Daoy (cell line): Measurements from ENCODE around the gene CAMK1G. TPM values are rescaled to one million over a fixed set of nuclear protein-coding genes. Genes with fewer than 3 reads are reported as not detected.

Source experiments
- DNase-seq: peaks from one replicate; pipeline ENCODE4 v3.0.0-alpha.2; 2015; ENCODE audit warnings: low read depth
- total RNA-seq: library from RNA; depleted of rRNA; stranded (reverse); fragments of >200 nt; shearing (Covaris generic); gene quantifications from 2 replicates; pipeline ENCODE4 v1.2.3, GENCODE V29; 2014

CAMK1G gene
- total RNA-seq, 1 experiment from 2014 or later, result not detected

DNA sequence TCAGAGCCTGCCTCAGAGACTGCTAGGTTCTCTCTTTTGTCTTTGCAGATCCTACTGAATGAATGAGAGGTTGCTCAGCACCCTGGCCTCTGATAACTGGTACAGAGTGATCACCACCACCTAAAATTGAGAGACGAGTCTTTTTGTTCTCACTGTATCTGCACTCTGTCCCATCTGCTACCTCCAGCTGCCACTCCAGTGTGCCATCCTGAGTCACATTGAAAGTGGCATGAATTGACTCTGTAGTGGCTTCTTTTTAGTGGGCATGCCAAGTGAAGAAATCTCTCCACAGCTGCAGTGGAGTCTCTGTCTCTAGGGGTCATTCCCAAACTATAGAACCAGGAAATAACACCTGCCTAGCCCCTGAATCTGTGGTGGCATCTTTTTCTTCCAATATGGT is 14.7 kb downstream of the CAMK1G start:
- no peak for DNase-seq

DNA sequence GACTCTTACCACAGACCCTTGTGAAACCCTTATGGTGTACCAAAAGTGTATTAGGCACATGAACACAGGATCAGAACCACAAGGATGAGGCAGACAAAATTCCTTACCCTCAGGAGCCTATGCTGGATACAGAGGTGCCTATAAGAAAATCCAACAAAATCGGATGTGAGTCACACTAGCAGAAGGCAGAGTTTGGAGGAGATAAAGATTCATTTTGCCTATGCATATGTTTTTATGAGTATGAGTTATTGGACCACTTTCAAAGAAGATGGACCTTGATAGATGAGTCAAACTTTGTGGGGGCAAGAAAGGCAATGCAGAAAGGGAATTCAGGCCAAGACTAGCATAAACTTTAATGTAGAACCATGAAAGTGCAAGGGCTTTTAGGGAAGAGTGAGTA is 17.0 kb downstream of the CAMK1G start:
- DNase-seq, result peak; percentile 18

DNA sequence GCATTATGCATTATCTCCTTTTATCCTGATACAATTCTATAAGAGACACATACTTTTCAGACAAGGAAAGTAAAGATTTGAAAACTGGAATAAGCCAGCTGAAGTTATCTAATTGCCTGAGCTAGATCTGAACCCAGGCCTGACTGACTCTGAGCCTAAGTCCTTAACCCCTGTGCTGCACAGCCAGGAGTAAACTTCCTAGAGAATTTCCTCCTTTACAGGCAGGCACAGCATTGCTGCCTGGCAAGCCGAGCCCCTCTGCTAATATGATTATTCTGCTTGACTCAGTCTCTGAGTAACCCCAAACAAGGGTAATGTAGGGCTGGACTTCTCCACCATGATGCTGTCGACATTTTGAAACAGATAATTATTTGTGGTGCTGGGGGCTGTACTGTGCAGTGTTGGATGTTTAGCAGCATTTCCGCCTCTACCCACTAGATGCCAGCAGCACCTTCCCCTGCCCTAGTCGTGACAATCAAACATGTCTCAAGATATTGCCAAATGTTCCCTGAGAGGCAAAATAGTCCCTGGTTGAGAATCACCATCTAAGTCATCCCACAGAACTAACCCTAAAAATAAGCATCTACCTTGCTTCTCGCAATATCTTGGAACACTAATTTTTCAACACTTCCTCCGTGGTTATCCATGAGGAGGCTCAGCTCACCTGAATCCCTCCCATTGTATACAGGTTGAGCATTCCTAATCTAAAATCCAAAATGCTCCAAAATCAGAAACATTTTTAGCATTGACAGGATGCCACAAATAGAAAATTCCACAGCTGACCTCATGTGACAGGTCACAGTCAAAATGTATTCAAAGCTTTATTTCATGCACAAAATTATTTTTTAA is 18.5 kb downstream of the CAMK1G start:
- DNase-seq, result peak; percentile 51

DNA sequence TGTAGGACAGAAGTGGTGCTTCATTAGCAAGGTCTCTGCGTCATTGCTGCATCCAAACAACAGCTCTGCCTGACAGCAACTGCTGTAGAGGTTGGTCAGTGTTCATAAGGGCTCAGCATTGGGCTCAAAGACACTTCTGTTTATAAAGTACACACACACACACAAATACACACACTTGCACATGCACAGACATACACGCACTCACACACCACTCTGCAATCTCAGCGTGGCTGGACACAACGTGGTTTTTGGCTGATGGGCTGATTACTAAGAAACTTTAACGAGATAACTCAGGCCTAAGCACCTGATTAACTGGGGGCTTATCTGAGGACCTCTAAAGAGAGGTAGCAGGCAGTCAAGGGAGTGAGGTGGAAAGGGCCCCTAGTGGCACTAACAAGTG is 20.4 kb downstream of the CAMK1G start:
- no peak for DNase-seq

DNA sequence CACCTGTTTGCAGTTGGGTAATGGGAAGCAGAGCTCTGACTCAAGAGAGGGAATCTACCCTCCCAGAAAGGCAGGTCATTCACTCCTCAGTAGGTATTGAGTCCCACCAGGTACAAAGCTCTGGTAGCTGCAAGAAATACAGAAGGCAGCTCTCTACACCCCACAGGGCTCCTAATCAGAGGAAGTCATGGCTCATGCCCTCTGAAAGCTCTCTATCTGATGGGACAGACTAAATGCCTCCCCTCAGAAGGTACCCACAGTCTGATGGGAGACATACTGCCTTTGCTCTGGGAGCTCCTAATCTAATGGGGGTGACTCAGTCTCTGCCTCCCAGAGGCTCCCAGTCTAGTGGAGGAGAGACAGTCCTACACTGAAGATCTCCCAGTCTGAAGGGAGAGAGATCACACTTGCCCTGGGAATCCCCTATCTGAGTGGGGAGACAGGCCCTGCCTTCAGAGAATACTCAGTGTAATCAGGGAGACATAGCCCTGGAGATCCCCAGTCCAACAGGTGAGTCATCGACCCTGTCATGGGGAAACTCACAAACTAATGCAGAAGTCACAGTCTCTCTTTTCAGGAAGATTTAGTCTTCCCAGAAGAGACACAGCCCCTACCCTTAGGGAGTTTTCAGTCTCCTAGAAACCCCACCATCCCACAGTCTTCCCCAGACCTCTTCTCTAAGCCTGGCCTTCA is 23.7 kb downstream of the CAMK1G start:
- DNase-seq, result peak; percentile 76

DNA sequence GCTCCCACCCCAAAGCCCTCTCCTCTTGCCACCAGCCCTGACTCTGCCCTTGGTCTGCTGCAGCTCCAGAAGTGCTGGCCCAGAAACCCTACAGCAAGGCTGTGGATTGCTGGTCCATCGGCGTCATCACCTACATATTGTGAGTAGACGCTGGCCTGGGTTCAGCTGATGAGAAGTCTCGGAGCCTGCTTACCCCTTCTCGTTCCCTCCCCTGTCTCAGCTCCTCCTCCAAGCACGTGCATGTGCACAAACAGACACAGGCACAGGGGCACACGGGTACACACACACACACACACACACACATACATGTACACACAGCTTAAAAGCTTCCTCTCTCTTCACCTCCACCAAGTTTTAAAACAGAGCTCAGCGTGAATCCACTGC is 24.3 kb downstream of the CAMK1G start:
- peak; percentile 19 for DNase-seq

DNA sequence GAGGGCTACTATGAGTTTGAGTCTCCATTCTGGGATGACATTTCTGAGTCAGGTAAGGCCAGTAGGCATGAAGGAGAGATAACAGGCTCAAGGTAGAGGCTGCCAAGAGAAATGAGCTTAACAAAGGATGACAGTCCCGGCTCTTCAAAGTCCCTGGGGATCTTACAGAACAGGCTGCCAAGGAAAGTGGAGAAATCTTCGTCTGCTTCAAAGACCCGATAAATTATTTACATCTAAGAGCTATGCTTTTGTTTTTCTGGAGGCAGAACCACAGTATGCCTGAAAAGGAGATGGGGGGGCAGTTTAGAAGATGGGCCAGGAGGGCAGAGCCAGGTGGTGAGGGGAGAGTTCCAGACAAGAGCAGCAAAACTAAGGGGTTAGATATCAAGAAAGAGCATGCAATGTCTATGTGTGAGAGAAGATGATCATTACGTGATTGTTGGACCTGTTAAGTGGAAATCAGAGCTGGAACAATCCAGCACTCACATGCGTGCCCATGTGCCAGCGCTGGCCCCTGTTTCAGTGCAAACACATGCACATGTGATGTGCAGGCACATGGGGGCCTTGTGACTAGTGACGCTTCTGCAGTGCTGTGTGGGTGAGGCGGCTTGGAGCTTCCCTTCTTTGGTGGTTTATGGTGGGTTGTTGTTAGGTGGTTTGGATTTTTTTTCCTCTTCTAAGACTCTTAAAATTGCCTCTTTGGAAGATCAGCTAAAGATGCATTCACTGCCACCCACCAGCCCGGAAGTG is 25.7 kb downstream of the CAMK1G start:
- no peak for DNase-seq

DNA sequence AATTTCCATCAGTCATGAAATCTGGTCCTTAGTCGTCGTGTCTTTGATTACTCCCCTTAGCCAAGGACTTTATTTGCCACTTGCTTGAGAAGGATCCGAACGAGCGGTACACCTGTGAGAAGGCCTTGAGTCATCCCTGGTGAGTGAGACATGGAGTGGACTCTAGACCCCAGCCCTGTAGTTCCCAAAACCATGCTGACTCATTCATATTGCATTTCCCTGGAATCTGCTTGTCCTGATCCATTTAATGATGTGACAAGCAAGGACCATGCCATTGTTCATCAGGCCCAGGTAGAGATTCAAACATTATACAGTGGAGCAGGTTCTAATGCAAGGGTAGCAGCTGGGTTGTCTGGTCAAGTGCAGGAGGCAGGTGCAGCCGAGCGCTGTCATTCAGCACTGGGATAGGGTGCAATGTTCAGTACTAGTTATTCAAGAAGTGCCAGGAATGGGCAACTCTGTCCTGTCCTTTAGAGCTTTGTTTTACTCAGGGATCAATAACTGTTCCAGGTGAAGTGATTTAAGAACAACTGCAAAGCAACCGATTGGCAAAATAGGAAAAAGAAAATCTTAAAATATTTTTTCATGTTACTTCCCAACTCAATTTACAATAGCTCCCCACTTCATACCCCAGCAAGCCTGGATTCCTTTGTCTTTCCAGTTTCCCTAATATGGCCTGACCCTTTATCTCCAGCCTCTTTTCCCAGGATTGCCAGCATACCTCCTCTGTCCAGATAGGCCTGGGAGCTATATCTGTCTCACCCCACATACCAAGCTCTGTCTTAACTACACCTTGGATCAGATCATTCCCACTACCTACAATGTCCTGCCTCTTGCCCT is 26.5 kb downstream of the CAMK1G start:
- DNase-seq, result no peak

DNA sequence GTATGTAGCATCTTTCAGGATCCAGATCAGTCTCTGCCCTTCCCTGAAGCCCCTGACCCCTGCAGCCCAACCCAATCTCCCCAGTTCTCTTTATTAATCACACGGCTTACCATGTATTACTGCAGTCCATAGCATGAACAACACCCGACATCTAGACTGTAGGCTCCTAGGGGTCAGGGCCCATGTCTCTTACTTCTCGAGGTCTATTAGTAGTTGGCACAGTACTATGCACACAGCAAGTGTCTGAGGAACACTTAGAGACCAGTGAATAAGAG is 27.1 kb downstream of the CAMK1G start:
- no peak for DNase-seq

DNA sequence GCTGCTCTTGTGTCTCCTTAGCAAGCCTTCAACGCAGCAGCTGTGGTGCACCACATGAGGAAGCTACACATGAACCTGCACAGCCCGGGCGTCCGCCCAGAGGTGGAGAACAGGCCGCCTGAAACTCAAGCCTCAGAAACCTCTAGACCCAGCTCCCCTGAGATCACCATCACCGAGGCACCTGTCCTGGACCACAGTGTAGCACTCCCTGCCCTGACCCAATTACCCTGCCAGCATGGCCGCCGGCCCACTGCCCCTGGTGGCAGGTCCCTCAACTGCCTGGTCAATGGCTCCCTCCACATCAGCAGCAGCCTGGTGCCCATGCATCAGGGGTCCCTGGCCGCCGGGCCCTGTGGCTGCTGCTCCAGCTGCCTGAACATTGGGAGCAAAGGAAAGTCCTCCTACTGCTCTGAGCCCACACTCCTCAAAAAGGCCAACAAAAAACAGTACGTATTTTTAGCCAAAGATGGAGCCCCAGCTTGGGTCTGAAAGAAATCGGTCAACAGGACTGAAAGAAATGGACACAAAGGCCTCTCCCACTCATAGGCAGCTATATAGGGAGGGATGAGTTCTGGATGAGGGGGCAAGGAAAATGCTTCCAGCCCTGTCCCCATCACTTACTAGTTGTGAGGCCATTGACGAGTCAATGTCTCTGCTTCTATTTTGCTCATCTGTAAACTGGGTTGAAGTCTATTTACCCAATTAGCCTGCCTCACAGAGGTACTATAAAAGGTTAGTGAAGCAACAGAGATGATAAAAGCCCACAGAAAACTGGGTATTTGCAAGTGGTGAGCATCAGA is 28.5 kb downstream of the CAMK1G start:
- DNase-seq, result no peak

DNA sequence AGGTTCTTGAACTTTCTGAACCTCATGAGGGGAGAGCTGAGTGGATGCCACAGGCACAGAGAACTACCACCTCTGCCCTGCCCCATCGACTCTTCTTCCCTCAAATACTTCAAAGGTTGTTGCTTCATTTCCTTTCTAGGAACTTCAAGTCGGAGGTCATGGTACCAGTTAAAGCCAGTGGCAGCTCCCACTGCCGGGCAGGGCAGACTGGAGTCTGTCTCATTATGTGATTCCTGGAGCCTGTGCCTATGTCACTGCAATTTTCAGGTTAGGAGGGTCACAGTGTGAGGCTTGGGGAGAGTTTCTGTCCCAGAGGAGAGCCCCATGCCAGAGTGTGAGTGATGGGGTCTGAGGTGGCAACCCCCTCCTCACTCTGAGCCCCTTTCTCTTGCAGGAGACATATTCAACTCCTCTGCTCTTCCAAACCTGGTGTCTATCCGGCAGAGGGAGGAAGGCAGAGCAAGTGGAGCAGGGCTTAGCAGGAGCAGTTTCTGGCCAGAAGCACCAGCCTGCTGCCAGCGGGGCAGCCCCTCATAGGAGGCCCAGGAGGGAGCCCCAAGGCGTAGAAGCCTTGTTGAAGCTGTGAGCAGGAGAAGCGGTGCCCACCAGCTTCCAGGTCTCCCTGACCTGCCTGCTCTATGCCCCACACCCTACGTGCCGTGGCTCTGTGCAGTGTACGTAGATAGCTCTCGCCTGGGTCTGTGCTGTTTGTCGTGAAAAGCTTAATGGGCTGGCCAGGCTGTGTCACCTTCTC is 29.3 kb downstream of the CAMK1G start:
- DNase-seq, result no peak

DNA sequence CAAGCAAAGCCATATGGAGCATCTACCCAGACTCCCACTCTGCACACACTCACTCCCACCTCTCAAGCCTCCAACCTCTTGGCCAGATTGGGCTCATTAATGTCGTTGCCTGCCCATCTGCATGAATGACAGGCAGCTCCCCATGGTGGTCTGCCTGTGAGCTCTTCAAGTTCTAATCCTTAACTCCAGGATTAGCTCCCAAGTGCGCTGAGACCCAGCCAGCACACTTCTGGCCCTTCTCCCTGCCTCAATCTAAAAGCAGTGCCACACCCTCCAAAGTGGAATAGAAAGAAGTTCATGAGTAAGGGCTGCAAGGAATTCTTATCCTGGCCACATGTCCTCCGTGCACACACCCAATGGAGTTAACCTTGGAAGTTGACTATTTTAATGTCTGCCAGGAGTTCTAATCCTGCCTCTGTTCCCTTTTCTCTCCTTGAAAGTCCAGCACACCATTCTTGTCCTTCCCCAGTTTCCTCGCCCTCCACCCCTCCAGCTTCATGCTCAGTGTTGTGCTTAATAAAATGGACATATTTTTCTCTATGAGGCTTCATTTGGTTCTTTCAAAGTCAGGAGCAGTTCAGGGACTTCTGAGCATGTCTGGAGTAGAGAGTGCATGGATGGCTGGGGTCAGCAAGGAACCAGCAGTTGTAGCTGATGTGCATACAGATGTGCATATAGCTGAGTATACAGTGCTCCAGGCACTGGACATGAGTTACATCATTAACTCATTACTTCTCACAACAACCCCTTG is 30.1 kb downstream of the CAMK1G start:
- no peak for DNase-seq

DNA sequence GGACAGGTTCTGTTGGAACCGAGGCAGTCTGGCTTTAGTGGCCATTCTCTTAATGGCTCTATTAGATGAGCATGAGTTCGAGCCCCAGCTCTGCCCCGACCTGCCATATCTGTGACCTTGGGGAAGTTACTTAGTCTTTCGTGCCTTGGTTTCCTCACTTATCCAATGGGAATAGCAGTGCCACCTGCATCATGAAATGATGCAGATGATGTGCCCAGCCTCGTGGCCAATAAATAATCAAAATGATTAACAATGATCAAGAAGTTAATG is 30.6 kb downstream of the CAMK1G start:
- no peak for DNase-seq

DNA sequence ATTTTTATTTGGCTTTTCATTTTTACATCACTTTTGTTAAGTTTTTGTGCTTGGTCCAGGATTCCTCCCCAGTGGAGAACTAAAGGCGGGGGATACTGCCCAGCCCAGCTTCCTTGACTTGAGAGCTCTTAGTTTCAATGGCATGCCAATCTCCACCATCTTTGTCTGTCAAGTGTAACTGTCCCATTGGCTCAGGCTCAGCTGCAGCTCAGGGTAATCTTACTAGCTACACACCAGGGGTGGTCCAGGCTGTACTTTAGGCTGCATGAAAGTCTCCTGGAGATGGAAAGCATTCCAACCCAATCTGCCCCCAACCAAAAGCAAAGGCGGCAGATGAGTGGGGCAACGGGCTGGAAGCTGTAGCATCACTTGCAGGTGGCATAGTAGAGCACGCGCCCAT is 31.4 kb downstream of the CAMK1G start:
- no peak for DNase-seq

DNA sequence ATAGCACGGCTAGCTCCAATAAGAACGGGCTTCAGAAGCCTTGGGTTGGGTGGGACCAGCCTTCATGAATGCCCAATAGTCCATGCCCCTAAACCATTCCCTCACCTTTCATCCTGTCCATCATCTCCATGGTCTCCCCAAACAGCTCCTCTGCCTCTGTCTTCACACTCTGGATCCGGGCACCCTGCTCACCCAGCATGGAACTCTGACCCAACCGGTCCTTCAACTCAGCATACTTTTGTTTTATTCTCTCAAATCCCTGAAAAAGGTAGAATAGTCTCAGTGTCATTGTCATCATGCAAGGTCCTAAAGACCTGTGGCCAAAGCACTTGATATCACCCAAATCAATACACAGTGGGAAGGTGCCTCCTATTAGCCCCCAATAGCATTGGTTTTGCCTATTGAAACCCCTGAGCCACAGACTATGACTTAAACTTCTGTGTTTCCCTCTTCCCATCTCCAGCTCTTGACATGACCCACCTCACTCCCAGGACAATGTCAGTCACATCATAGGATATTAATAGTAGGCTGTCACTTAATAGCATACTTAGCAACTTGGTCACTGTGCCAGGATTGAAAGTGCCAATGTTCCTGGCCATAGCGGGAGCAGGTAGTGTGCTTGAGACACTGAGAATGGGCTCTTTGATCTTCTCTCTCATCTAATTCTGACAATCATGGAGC is 33.0 kb downstream of the CAMK1G start:
- DNase-seq, result no peak

DNA sequence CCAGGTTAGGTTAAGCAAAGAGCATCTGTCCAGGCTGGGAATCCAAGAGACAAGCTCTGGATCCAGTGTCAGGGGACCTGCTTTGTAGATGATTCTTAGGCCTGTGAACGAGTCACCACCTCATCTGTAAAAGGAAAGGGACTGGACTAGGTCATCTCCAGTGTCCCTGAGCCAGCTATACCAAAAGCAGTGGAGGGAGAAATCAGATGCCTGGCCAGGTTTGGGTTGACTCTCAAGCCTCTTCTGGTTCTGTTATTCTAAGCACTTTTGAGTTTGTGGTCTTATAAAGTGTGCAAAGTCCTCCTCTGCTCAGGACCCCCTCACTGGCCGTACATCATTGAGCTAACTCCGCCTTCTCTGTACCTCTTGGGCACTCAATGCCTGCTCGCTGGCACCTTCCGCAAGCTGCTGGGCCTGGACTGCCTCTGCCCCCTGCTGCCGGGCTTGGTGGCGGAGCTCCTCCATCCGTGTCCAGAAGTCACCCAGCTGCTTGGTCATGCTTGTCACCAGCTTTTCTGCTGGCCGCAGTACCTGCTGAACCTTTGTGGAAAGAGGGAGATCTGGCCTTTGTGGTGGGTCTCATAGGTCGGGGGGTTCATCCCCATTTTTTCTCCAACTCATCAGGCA is 33.6 kb downstream of the CAMK1G start:
- no peak for DNase-seq

DNA sequence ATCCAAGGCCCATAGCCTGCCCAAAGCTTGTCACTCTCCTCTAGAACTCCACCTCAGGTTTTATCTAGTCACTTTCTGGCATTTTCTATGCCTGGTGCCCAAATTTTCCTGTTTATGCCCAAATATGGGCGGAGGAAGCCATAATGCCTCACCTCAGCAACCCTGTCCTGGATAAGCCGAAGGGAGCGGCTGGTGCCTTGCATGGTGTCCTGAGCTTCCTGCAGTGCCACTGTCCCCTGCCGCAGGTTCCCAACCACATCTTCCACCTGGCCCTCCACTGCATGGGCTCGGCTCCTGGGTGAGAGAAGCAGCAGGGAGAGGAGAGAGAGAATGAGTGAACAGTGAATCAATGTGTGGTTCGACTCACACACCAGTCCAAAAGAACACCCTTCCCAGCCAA is 34.2 kb downstream of the CAMK1G start:
- DNase-seq, result no peak

DNA sequence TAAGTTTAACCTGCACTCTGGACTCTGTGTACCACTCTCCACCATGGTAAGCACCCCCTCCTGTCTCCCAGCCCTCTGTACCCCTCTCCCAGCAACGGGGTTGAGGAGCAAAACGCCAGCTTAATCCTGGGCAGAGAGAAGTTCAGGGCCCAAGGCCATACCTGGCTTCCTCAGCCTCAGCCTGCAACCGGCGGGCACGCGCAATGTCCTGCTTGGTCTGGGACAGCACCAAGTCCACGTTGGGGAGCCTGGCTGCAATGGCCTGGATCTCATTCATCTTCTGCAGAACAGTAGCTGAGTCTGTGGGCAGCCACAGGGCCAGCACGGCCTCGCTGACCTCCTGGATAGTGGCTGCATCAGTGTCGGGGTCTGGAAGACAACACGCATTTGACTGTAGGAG is 34.8 kb downstream of the CAMK1G start:
- no peak for DNase-seq
